Activated naive CD8-positive, alpha-beta T cell treated with anti-CD3 and anti-CD28 coated beads, Interleukin-2, amount 50 U/mL, for 16 hours (primary cell): Measurements from ENCODE around the gene ZBTB46.
"Not testable (repeated sequence)": the region's sequence is repeated elsewhere in the genome, so short reads cannot be mapped to it uniquely, and the experiment has no call there.

Source experiments
- DNase-seq: peaks from one replicate; pipeline ENCODE4 v3.0.0-alpha.2; 2020; ENCODE audit warnings: low read depth, low spot score

The ZBTB46 gene

GRCh38 chr20:63789836-63790571 lies 41.1 kb downstream of the ZBTB46 start:
- DNase-seq: no peak

DNA sequence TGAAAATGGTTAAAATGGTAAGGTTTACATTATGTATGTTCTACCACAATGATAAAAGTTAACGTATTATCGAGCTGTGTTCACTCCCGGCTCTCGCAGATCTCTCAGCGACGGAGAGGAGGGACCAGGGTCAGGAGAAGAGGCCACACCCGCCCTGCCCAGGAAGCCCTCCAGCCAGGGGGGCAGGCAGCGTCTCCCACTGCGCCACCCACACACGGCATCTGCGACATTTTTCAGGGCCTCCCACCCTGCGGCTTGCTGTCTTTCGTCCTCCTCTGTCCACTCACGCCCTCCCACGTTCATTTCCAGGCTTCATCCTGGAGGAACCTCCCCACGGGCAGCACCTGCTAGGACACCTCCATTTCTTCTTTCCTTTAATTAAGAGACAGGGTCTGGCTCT lies 43.3 kb downstream of the ZBTB46 start:
- DNase-seq: no peak

GRCh38 chr20:63787302-63787701 lies 43.8 kb downstream of the ZBTB46 start:
- no peak for DNase-seq

- DNase-seq: no peak
These were observed 45.4 kb downstream of the ZBTB46 start for GRCh38 chr20:63785691-63786131.

GRCh38 chr20:63783970-63784369 lies 47.1 kb downstream of the ZBTB46 start:
- no peak for DNase-seq

- DNase-seq: no peak
These were observed 48.5 kb downstream of the ZBTB46 start for GRCh38 chr20:63782521-63782971.

DNA sequence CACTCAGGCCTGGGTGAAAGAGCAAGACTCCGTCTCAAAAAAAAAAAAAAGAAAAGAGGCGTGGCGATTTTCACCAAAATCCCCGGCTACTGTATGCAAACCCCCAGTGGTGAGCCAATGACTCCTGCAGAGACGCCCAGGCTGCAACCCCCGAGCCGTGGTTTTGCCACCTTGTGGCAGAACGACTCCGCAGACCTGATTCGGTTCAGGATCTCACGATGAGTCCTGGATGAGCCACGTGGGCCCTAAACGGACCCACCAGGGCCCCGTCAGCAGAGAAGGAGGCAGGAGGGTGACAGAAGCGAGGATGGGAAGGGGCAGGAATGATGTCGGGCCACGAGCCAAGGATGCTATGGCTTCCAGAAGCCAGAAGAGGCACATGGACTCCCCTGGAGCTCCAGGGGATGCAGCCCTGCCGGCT lies 49.0 kb downstream of the ZBTB46 start:
- DNase-seq: no peak

GRCh38 chr20:63781181-63781580 lies 49.9 kb downstream of the ZBTB46 start:
- no peak for DNase-seq

DNA sequence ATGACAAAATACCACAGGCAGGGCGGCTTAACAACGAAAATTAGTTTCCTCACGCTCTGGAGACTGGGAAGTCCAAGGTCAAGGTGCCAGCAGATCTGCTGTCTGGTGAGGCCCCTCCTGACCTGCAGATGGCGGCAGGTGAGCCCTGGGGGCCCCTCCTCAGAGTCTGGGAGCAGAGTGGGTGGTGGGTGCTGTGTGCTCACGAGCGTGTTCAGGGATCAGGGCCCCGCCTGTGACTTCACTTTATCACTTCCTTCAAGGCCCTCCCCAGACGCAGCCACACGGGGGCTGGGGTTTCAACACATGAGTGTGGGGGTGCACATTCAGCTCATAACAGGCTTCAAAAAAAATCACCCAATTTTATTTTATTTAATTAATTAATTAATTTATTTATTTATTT lies 52.2 kb downstream of the ZBTB46 start:
- DNase-seq: no peak

- DNase-seq: no peak
These were observed 52.9 kb downstream of the ZBTB46 start for GRCh38 chr20:63778034-63778752.

GRCh38 chr20:63777614-63778013 lies 53.5 kb downstream of the ZBTB46 start:
- DNase-seq: no peak

GRCh38 chr20:63776875-63777274 lies 54.2 kb downstream of the ZBTB46 start:
- DNase-seq: not testable (repeated sequence)

- no peak for DNase-seq
These were observed 55.7 kb downstream of the ZBTB46 start for GRCh38 chr20:63775096-63775978.

GRCh38 chr20:63774306-63774705 lies 56.8 kb downstream of the ZBTB46 start:
- DNase-seq: no peak

- DNase-seq: no peak
These were observed 57.4 kb downstream of the ZBTB46 start for GRCh38 chr20:63773571-63774241.

DNA sequence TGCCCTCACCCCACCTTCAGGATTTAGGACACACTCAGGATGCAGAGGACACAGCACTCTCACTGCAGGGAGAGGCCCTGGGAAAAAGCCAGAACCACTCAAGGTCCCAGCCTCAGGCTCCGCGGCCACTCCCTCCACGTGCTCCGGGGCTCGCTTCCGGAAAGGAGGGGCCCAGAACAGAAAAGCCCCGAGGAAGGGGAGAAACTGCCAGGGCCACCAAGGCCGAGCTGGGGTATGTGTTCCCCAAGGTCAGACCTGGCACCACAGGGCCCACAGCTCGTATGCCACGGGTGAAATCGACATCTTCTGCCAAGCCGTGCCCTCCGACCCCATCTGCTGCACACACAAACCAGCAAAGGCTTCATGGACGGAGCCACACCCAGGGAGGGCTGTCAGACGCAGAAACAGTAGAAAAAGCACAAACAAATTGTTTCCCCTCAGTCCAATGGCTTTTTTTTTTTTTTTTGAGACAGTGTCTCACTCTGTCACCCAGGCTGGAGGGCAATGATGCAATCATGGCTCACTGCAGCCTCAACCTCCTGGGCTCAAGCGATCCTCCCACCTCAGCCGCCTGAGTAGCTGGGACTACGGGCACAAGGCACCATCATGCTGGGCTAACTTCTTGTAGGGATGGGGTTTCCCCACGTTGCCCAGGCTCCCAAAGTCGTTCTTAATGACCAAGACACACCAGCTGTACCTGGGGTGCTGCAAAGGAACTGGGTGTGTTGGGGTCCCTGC lies 58.1 kb downstream of the ZBTB46 start:
- no peak for DNase-seq

- no peak for DNase-seq
These were observed 59.9 kb downstream of the ZBTB46 start for GRCh38 chr20:63771046-63771707.

GRCh38 chr20:63769891-63770474 lies 61.1 kb downstream of the ZBTB46 start:
- no peak for DNase-seq

- DNase-seq: no peak
These were observed 62.2 kb downstream of the ZBTB46 start for GRCh38 chr20:63768591-63769515.
